ENCODE results near the gene DLG5.

DNA sequence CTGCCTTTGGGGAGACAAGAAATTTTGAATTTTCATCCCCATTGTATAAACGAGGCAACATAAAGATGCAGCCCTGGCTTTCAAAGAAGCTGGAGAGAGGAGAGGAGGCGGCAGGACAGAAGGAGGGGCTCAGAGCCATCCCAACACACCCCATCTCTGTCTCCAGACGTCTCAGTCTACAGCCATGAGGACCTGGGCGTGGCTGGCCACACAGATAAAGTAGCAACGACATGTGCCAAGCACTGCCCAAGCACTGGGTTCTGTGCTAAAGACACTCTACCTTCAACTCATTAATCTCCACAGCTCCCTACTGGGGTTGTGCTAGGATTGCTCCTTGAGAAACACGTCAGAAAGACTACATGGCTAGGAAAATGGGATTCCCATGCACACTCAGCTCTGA lies 65.2 kb downstream of the DLG5 start:
- TF ChIP-seq, protein P1, sequence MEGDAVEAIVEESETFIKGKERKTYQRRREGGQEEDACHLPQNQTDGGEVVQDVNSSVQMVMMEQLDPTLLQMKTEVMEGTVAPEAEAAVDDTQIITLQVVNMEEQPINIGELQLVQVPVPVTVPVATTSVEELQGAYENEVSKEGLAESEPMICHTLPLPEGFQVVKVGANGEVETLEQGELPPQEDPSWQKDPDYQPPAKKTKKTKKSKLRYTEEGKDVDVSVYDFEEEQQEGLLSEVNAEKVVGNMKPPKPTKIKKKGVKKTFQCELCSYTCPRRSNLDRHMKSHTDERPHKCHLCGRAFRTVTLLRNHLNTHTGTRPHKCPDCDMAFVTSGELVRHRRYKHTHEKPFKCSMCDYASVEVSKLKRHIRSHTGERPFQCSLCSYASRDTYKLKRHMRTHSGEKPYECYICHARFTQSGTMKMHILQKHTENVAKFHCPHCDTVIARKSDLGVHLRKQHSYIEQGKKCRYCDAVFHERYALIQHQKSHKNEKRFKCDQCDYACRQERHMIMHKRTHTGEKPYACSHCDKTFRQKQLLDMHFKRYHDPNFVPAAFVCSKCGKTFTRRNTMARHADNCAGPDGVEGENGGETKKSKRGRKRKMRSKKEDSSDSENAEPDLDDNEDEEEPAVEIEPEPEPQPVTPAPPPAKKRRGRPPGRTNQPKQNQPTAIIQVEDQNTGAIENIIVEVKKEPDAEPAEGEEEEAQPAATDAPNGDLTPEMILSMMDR (IDR thresholded peaks at IDR 0.05; ENCODE audit: insufficient read depth, low read length, poor library complexity, severe bottlenecking), result no peak
- no peak for TF ChIP-seq EZH2phosphoT487 (conservative IDR thresholded peaks at IDR 0.05; ENCODE audit: low read length)

Data from SU-DHL-6 (cell line).